SK-N-SH (cell line): Measurements from ENCODE around the gene OSGEP. TPM values are rescaled to one million over a fixed set of nuclear protein-coding genes. Genes with fewer than 3 reads are reported as not detected.
A peak's percentile ranks its signal among the peaks of the same experiment; 100 is the strongest.

Experiments
- CTCF ChIA-PET: fragments of 300-600, 350-600 bp; formaldehyde crosslinking; extraction: SDS; loops from one replicate; lab custom pipeline; 2021; lab: Yijun Ruan, JAX
- POLR2A ChIA-PET: fragments of 350-600 bp; sonication (Branson Sonifier 250); formaldehyde crosslinking; extraction: SDS; loops from one replicate; lab custom pipeline; 2020; ENCODE audit warnings: antibody characterized with exemption, inconsistent platforms; lab: Yijun Ruan, JAX
- DNase-seq: peaks from one replicate; pipeline ENCODE4 v3.0.0; 2012
- H2AFZ ChIP-seq: fragments of 200-600 bp; sonication (generic); 2 replicates; pipeline ENCODE4 v1.8.1; 2016; ENCODE audit warnings: antibody characterized with exemption, mild to moderate bottlenecking, low read depth
- H3F3A ChIP-seq: fragments of 200-600 bp; sonication (generic); replicated peaks from 2 replicates; pipeline ENCODE3; 2016; ENCODE audit warnings: antibody characterized with exemption, mild to moderate bottlenecking; ENCODE audit not compliant: insufficient read depth
- H3K27ac ChIP-seq, 2 experiments: fragments of 200-500 bp in 1 of 2; fragments of 200-600 bp in 1 of 2; sonication (Bioruptor generic) in 1 of 2; sonication (generic), shearing (Covaris generic) in 1 of 2; 2 replicates each; pipeline versions ENCODE4 v1.5.1 to v1.6.1; 2014 to 2016; ENCODE audit warnings: low read depth in 2 of 2, inconsistent platforms in 1 of 2, low read length in 1 of 2, mild to moderate bottlenecking in 1 of 2, mixed read lengths in 1 of 2
- H3K27me3 ChIP-seq: fragments of 200-600 bp; sonication (generic), shearing (Covaris generic); 2 replicates; pipeline ENCODE4 v1.6.1; 2016; ENCODE audit warnings: mixed run types; ENCODE audit not compliant: insufficient read depth
- H3K36me3 ChIP-seq, 2 experiments: fragments of 200-500 bp in 1 of 2; fragments of 200-600 bp in 1 of 2; sonication (Bioruptor generic) in 1 of 2; sonication (generic) in 1 of 2; replicated peaks in 1 of 2; 2 replicates each; pipeline versions ENCODE3 to v1.5.1; 2014 to 2016; ENCODE audit warnings: low read length in 1 of 2, mild to moderate bottlenecking in 1 of 2; ENCODE audit not compliant: insufficient read depth in 2 of 2, control insufficient read depth in 1 of 2
- H3K4me1 ChIP-seq, 2 experiments: fragments of 200-500 bp in 1 of 2; fragments of 200-600 bp in 1 of 2; sonication (Bioruptor generic) in 1 of 2; sonication (generic), shearing (Covaris generic) in 1 of 2; 2 replicates each; pipeline versions ENCODE4 v1.5.1 to v1.6.1; 2014 to 2016; ENCODE audit warnings: low read depth in 1 of 2, low read length in 1 of 2, mixed run types in 1 of 2; ENCODE audit not compliant: insufficient read depth in 2 of 2, control insufficient read depth in 1 of 2
- H3K4me2 ChIP-seq: fragments of 200-600 bp; sonication (generic), shearing (Covaris generic); 2 replicates; pipeline ENCODE4 v1.6.1; 2017; ENCODE audit warnings: mixed run types
- H3K4me3 ChIP-seq, 2 experiments: fragments of 200-500 bp in 1 of 2; fragments of 200-600 bp in 1 of 2; sonication (Bioruptor generic) in 1 of 2; sonication (generic), shearing (Covaris generic) in 1 of 2; 2 replicates each; pipeline versions ENCODE4 v1.5.1 to v1.8.1; 2014 to 2016; ENCODE audit warnings: low read depth in 2 of 2, inconsistent platforms in 1 of 2, low read length in 1 of 2, mild to moderate bottlenecking in 1 of 2, mixed read lengths in 1 of 2, moderate library complexity in 1 of 2
- H3K79me2 ChIP-seq: fragments of 200-600 bp; sonication (generic); 2 replicates; pipeline ENCODE4 v1.8.1; 2017; ENCODE audit warnings: mild to moderate bottlenecking; ENCODE audit not compliant: insufficient read depth
- H3K9ac ChIP-seq: fragments of 200-600 bp; sonication (generic); 2 replicates; pipeline ENCODE4 v1.6.1; 2017; ENCODE audit warnings: mixed run types
- H3K9me2 ChIP-seq: fragments of 200-600 bp; sonication (generic); 2 replicates; pipeline ENCODE4 v1.6.1; 2017; ENCODE audit warnings: mixed run types
- H3K9me3 ChIP-seq: fragments of 200-600 bp; sonication (generic); 2 replicates; pipeline ENCODE4 v1.6.1; 2017; ENCODE audit warnings: mixed run types, mild to moderate bottlenecking, moderate library complexity
- H4K20me1 ChIP-seq: fragments of 200-600 bp; sonication (generic); 2 replicates; pipeline ENCODE4 v1.6.1; 2017; ENCODE audit warnings: mild to moderate bottlenecking, mixed run types; ENCODE audit not compliant: insufficient read depth
- CHD2 ChIP-seq: fragments of 150-350 bp; IDR thresholded peaks from 2 replicates; pipeline ENCODE4 v1.6.1; 2018; ENCODE audit warnings: low read length; ENCODE audit not compliant: partially characterized antibody
- ELF1 ChIP-seq: IDR thresholded peaks from 2 replicates; pipeline ENCODE4 v1.4.0; 2012
- EP300 ChIP-seq, 2 experiments: IDR thresholded peaks; 2 replicates each; pipeline versions ENCODE4 v1.4.0 to v1.6.1; 2012; ENCODE audit warnings: borderline replicate concordance in 1 of 2, low read depth in 1 of 2, low read length in 1 of 2
- EZH2phosphoT487 ChIP-seq: fragments of 200-600 bp; sonication (generic); IDR thresholded peaks from 2 replicates; pipeline ENCODE4 v1.6.1; 2017; ENCODE audit warnings: low read depth, mixed run types, mild to moderate bottlenecking, antibody characterized with exemption, moderate library complexity, borderline replicate concordance
- GABPA ChIP-seq: IDR thresholded peaks from 2 replicates; pipeline ENCODE4 v1.4.0; 2012; ENCODE audit warnings: low read depth, mild to moderate bottlenecking
- MEF2A ChIP-seq: IDR thresholded peaks from 2 replicates; pipeline ENCODE4 v1.4.0; 2012; ENCODE audit warnings: low read depth, borderline replicate concordance
- NFIC ChIP-seq: IDR thresholded peaks from 2 replicates; pipeline ENCODE4 v1.4.0; 2012; ENCODE audit warnings: borderline replicate concordance
- NRF1 ChIP-seq: IDR thresholded peaks from 2 replicates; pipeline ENCODE4 v1.6.1; 2012; ENCODE audit warnings: low read depth, mild to moderate bottlenecking, low read length
- RFX5 ChIP-seq: IDR thresholded peaks from 2 replicates; pipeline ENCODE4 v1.6.1; 2012; ENCODE audit warnings: mild to moderate bottlenecking, improper control_type of control experiment, low read length
- SIN3A ChIP-seq: IDR thresholded peaks from 2 replicates; pipeline ENCODE4 v1.6.1; 2012; ENCODE audit warnings: low read depth, mild to moderate bottlenecking, low read length, moderate library complexity, borderline replicate concordance
- SMC3 ChIP-seq: IDR thresholded peaks from 2 replicates; pipeline ENCODE4 v1.6.1; 2012; ENCODE audit warnings: low read depth, low read length, improper control_type of control experiment
- TAF1 ChIP-seq: IDR thresholded peaks from 2 replicates; pipeline ENCODE4 v1.6.1; 2012; ENCODE audit warnings: low read depth, mild to moderate bottlenecking, low read length, moderate library complexity, borderline replicate concordance
- YY1 ChIP-seq: IDR thresholded peaks from 2 replicates; pipeline ENCODE4 v1.4.0; 2012; ENCODE audit warnings: low read depth, mild to moderate bottlenecking
- WGBS: methylation state at CpG from one replicate; pipeline ENCODE4 v1.1.6; 2017; ENCODE audit warnings: low lambda C conversion rate; 5-methylcytosine and 5-hydroxymethylcytosine counted together
- polyA plus RNA-seq, 3 experiments: library from polyadenylated mRNA; depleted of rRNA; stranded (reverse); fragments of >200 nt; gene quantifications; 2 replicates each; pipeline ENCODE4 v1.2.3, GENCODE V29; 2012
- TF ChIP-seq, protein P1 (sequence below): IDR thresholded peaks from 2 replicates; pipeline ENCODE4 v1.4.0; 2012; ENCODE audit warnings: low read depth
- TF ChIP-seq, protein P2 (sequence below): IDR thresholded peaks from 2 replicates; pipeline ENCODE4 v1.4.0; 2012; ENCODE audit warnings: low read depth, borderline replicate concordance
- TF ChIP-seq, protein P3 (sequence below): fragments of 150-350 bp; IDR thresholded peaks from 2 replicates; pipeline ENCODE4 v1.6.1; 2017; ENCODE audit warnings: antibody characterized with exemption, low read length, low read depth, borderline replicate concordance
- TF ChIP-seq, protein P4 (sequence below): IDR thresholded peaks from 2 replicates; pipeline ENCODE4; 2012
- TF ChIP-seq, protein P5 (sequence below): IDR thresholded peaks from 2 replicates; pipeline ENCODE4 v1.4.0; 2012; ENCODE audit warnings: low read depth, borderline replicate concordance
- TF ChIP-seq, protein P6 (sequence below): fragments of 200-600 bp; sonication (generic); IDR thresholded peaks from 2 replicates; pipeline ENCODE4 v1.6.1; 2017; ENCODE audit warnings: antibody characterized with exemption, mild to moderate bottlenecking, moderate library complexity

OSGEP gene
- polyA plus RNA-seq, 1 of the 3 experiments (the other 2 are of a cell fraction), result 32.9 TPM

DNA sequence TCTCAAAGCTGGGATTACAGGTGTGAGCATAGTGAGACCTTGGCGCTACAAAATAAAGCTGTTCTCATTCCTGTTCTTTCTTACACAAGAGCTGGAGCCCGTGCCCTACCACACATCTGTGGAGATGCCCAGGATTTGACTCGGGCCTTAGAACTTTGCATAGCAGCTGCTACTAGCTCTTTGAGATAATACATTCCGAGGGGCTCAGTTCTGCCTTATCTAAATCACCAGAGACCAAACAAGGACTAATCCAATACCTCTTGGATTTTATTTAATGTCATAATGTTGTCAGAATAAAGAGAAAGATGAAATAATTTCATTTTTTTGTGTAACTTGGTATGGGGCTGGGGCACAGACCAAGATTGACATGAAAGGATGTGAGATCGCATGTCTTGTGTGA lies 22.2 kb upstream of the OSGEP start:
- Histone ChIP-seq H4K20me1 (no peaks in the 10 kb centered on the region), H3K79me2 (peaks cover 5% of the 10 kb centered on the region; the same call in 1 of the 2 replicates), H3K27me3 (no peaks in the 10 kb centered on the region), H3K4me1 (peaks cover 8 to 17% of the 10 kb centered on the region in 2 experiments; a peak in 3 of 4 replicates), H3F3A (no peaks in the 10 kb centered on the region), H3K9me2 (no peaks in the 10 kb centered on the region), H3K4me2 (peak overlapping the region; percentile 43; the same call in 1 of the 2 replicates), H3K27ac (peak overlapping the region in 1 of 2 experiments; percentile 29; a peak in 2 of 4 replicates), H3K9me3 (no peaks in the 10 kb centered on the region), H3K9ac (no peak overlapping the region), H3K4me3 (no peak overlapping the region), H3K36me3 (peaks cover 12 to 29% of the 10 kb centered on the region in 2 experiments), H2AFZ (no peak overlapping the region)
- CTCF ChIA-PET, result interaction anchor here (1.3 kb wide), 1 partner anchor 137 kb away, joined by 3 read pairs; no protein-coding TSS in a partner anchor
- TF ChIP-seq CHD2 (no peak), RFX5 (no peak), EZH2phosphoT487 (no peak), NFIC (no peak), EP300 (IDR thresholded peaks at IDR 0.05; ENCODE audit: borderline replicate concordance in 1 of 2, low read depth in 1 of 2, low read length in 1 of 2) (no peak), YY1 (no peak), SMC3 (no peak), SIN3A (no peak), NRF1 (no peak), GABPA (no peak), MEF2A (no peak), ELF1 (no peak), TAF1 (no peak)
- TF ChIP-seq, protein P1, sequence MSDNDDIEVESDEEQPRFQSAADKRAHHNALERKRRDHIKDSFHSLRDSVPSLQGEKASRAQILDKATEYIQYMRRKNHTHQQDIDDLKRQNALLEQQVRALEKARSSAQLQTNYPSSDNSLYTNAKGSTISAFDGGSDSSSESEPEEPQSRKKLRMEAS, result no peak
- TF ChIP-seq, protein P2, sequence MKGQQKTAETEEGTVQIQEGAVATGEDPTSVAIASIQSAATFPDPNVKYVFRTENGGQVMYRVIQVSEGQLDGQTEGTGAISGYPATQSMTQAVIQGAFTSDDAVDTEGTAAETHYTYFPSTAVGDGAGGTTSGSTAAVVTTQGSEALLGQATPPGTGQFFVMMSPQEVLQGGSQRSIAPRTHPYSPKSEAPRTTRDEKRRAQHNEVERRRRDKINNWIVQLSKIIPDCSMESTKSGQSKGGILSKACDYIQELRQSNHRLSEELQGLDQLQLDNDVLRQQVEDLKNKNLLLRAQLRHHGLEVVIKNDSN, result no peak
- TF ChIP-seq, protein P3, sequence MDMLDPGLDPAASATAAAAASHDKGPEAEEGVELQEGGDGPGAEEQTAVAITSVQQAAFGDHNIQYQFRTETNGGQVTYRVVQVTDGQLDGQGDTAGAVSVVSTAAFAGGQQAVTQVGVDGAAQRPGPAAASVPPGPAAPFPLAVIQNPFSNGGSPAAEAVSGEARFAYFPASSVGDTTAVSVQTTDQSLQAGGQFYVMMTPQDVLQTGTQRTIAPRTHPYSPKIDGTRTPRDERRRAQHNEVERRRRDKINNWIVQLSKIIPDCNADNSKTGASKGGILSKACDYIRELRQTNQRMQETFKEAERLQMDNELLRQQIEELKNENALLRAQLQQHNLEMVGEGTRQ, result no peak
- TF ChIP-seq, protein P4, sequence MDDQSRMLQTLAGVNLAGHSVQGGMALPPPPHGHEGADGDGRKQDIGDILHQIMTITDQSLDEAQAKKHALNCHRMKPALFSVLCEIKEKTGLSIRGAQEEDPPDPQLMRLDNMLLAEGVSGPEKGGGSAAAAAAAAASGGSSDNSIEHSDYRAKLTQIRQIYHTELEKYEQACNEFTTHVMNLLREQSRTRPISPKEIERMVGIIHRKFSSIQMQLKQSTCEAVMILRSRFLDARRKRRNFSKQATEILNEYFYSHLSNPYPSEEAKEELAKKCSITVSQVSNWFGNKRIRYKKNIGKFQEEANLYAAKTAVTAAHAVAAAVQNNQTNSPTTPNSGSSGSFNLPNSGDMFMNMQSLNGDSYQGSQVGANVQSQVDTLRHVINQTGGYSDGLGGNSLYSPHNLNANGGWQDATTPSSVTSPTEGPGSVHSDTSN, result no peak
- TF ChIP-seq, protein P5, sequence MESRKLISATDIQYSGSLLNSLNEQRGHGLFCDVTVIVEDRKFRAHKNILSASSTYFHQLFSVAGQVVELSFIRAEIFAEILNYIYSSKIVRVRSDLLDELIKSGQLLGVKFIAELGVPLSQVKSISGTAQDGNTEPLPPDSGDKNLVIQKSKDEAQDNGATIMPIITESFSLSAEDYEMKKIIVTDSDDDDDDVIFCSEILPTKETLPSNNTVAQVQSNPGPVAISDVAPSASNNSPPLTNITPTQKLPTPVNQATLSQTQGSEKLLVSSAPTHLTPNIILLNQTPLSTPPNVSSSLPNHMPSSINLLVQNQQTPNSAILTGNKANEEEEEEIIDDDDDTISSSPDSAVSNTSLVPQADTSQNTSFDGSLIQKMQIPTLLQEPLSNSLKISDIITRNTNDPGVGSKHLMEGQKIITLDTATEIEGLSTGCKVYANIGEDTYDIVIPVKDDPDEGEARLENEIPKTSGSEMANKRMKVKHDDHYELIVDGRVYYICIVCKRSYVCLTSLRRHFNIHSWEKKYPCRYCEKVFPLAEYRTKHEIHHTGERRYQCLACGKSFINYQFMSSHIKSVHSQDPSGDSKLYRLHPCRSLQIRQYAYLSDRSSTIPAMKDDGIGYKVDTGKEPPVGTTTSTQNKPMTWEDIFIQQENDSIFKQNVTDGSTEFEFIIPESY, result no peak
- TF ChIP-seq, protein P6, sequence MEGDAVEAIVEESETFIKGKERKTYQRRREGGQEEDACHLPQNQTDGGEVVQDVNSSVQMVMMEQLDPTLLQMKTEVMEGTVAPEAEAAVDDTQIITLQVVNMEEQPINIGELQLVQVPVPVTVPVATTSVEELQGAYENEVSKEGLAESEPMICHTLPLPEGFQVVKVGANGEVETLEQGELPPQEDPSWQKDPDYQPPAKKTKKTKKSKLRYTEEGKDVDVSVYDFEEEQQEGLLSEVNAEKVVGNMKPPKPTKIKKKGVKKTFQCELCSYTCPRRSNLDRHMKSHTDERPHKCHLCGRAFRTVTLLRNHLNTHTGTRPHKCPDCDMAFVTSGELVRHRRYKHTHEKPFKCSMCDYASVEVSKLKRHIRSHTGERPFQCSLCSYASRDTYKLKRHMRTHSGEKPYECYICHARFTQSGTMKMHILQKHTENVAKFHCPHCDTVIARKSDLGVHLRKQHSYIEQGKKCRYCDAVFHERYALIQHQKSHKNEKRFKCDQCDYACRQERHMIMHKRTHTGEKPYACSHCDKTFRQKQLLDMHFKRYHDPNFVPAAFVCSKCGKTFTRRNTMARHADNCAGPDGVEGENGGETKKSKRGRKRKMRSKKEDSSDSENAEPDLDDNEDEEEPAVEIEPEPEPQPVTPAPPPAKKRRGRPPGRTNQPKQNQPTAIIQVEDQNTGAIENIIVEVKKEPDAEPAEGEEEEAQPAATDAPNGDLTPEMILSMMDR, result no peak
- no peak for DNase-seq
- POLR2A ChIA-PET, result interaction anchor here (1.0 kb wide), 1 partner anchor 22 kb away, joined by 4 read pairs; the partner anchor contains the start of genes APEX1 and OSGEP
- WGBS, result 91% methylated on average over 5 of the region's 5 CpGs
